Osteocyte (in vitro differentiated cells): ENCODE data around the gene ATP11A. TPM values are rescaled to one million over a fixed set of nuclear protein-coding genes. Genes with fewer than 3 reads are reported as not detected.

Source experiments
- DNase-seq: peaks from one replicate; pipeline ENCODE4 v3.0.0; 2021; ENCODE audit warnings: mixed read lengths; ENCODE audit not compliant: unreplicated experiment; ENCODE audit errors: extremely low spot score
- H3K27ac Mint-ChIP-seq: one replicate; pipeline ENCODE4 v1.8.0; 2021; ENCODE audit warnings: mild to moderate bottlenecking, mixed read lengths; ENCODE audit not compliant: unreplicated experiment
- H3K27me3 Mint-ChIP-seq: one replicate; pipeline ENCODE4 v1.8.0; 2021; ENCODE audit warnings: mixed read lengths; ENCODE audit not compliant: unreplicated experiment
- H3K36me3 Mint-ChIP-seq: one replicate; pipeline ENCODE4 v1.8.0; 2021; ENCODE audit warnings: mixed read lengths; ENCODE audit not compliant: unreplicated experiment
- H3K4me1 Mint-ChIP-seq: one replicate; pipeline ENCODE4 v1.8.0; 2021; ENCODE audit warnings: mixed read lengths; ENCODE audit not compliant: unreplicated experiment
- H3K4me3 Mint-ChIP-seq: one replicate; pipeline ENCODE4 v1.8.0; 2021; ENCODE audit warnings: mild to moderate bottlenecking, moderate library complexity, mixed read lengths; ENCODE audit not compliant: unreplicated experiment
- H3K9me3 Mint-ChIP-seq: one replicate; pipeline ENCODE4 v1.8.0; 2021; ENCODE audit warnings: mixed read lengths; ENCODE audit not compliant: unreplicated experiment
- CTCF ChIP-seq: fragments of 200-600 bp; sonication (generic); IDR thresholded peaks from 2 replicates; pipeline ENCODE4 v1.5.0; 2021; ENCODE audit warnings: antibody characterized with exemption, mild to moderate bottlenecking, moderate library complexity
- total RNA-seq: library from RNA; stranded (reverse); gene quantifications from 2 replicates; pipeline ENCODE4 v1.2.1, GENCODE V29; 2021

ATP11A gene
- total RNA-seq, 1 donor from 2014 or later = 15.7 TPM

GRCh38 chr13:112873851-112874750 is 184.3 kb downstream of the ATP11A start:
- H3K9me3 Mint-ChIP-seq = no peaks in the 10 kb centered on the region
- H3K4me3 Mint-ChIP-seq = no peak overlapping the region
- DNase-seq = no peak
- H3K27me3 Mint-ChIP-seq = no peaks in the 10 kb centered on the region
- peaks cover 3% of the 10 kb centered on the region for H3K36me3 Mint-ChIP-seq
- TF ChIP-seq CTCF = peak; percentile 93
- no peak overlapping the region for H3K27ac Mint-ChIP-seq
- H3K4me1 Mint-ChIP-seq = no peaks in the 10 kb centered on the region

GRCh38 chr13:112874751-112875300 is 185.0 kb downstream of the ATP11A start:
- no peaks in the 10 kb centered on the region for H3K9me3 Mint-ChIP-seq
- H3K27ac Mint-ChIP-seq = no peak overlapping the region
- peaks cover 3% of the 10 kb centered on the region for H3K36me3 Mint-ChIP-seq
- no peak overlapping the region for H3K4me3 Mint-ChIP-seq
- H3K27me3 Mint-ChIP-seq = no peaks in the 10 kb centered on the region
- TF ChIP-seq CTCF = no peak
- no peaks in the 10 kb centered on the region for H3K4me1 Mint-ChIP-seq
- no peak for DNase-seq

GRCh38 chr13:112875627-112876026 is 185.8 kb downstream of the ATP11A start:
- H3K4me1 Mint-ChIP-seq = no peaks in the 10 kb centered on the region
- H3K9me3 Mint-ChIP-seq = no peaks in the 10 kb centered on the region
- no peak overlapping the region for H3K27ac Mint-ChIP-seq
- H3K27me3 Mint-ChIP-seq = no peaks in the 10 kb centered on the region
- H3K4me3 Mint-ChIP-seq = no peak overlapping the region
- no peak for DNase-seq
- peaks cover 5% of the 10 kb centered on the region for H3K36me3 Mint-ChIP-seq
- TF ChIP-seq CTCF = no peak

- H3K4me3 Mint-ChIP-seq = no peak overlapping the region
- H3K4me1 Mint-ChIP-seq = no peaks in the 10 kb centered on the region
- H3K27ac Mint-ChIP-seq = no peak overlapping the region
- no peak for TF ChIP-seq CTCF
- no peak for DNase-seq
- H3K36me3 Mint-ChIP-seq = peaks cover 5% of the 10 kb centered on the region
- H3K27me3 Mint-ChIP-seq = no peaks in the 10 kb centered on the region
- H3K9me3 Mint-ChIP-seq = no peaks in the 10 kb centered on the region
These were observed 186.6 kb downstream of the ATP11A start for GRCh38 chr13:112876305-112877000.

- no peak for TF ChIP-seq CTCF
- no peaks in the 10 kb centered on the region for H3K9me3 Mint-ChIP-seq
- H3K36me3 Mint-ChIP-seq = peaks cover 5% of the 10 kb centered on the region
- no peaks in the 10 kb centered on the region for H3K27me3 Mint-ChIP-seq
- no peak for DNase-seq
- H3K4me3 Mint-ChIP-seq = no peak overlapping the region
- no peaks in the 10 kb centered on the region for H3K4me1 Mint-ChIP-seq
- no peak overlapping the region for H3K27ac Mint-ChIP-seq
These were observed 187.2 kb downstream of the ATP11A start for GRCh38 chr13:112877066-112877465.
